ENCODE data around the gene ULK3.

Gene ULK3

DNA sequence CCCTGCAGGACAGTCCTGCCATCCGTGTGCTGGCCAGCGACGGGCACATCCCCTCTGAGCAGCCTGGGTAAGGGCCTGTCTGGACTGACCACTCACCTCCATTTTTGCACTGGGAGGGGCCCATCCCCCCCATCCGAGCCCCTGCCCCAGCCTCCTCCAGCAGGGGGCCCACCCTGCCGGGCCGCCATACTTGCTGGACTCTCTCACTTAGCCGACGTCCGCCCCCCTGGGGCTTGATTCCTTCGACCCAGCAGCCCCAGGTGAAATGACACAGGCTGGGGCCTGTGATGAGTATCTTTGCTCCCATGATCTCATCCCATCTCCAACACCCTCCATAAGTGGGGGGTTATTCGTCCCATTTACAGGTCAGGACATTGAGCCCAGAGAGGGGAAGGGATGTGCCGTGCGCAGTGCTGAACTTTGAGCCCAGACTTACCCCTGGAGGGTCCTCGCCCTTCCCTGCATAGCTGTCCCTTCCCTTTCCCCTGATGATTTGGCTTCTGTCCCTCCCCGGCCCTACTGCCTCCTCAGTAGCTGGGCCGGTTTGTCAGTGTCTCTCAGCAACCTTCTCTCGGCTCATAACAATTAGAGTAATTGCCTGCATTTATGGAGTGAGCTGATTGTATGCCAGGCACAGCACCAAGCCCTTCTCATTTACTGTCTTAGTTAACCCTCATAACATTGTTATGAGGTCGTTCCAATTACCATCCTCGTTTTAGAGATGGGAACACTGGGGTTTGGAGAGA is 26.2 kb downstream of the ULK3 start (continued):
- TF ChIP-seq ZBTB7A (tag by site-specific recombination; IDR thresholded peaks at IDR 0.05; ENCODE audit: low read depth) (no peak), ZNF350 (tag by site-specific recombination; IDR thresholded peaks at IDR 0.05) (no peak), ZNF24 (tag by site-specific recombination; IDR thresholded peaks at IDR 0.05) (peak; percentile 64; the same call in 1 of the 2 replicates), ZEB2 (tag by site-specific recombination; IDR thresholded peaks at IDR 0.05) (peak; percentile 63), ZNF146 (tag by site-specific recombination; IDR thresholded peaks at IDR 0.05) (no peak), ZNF623 (tag by site-specific recombination; IDR thresholded peaks at IDR 0.05) (no peak), BCL11A (tag by site-specific recombination; IDR thresholded peaks at IDR 0.05; ENCODE audit: low read depth) (0 out of 2 replicates have a peak, but pooled peaks have one; percentile 10), ZNF366 (tag by site-specific recombination; conservative IDR thresholded peaks at IDR 0.05) (peak; percentile 52), ZNF600 (tag by site-specific recombination; IDR thresholded peaks at IDR 0.05) (peak; percentile 96), GLIS1 (tag by site-specific recombination; IDR thresholded peaks at IDR 0.05) (peak; percentile 85), ZNF23 (tag by site-specific recombination; IDR thresholded peaks at IDR 0.05; ENCODE audit: borderline replicate concordance) (no peak), WT1 (tag by site-specific recombination; IDR thresholded peaks at IDR 0.05) (0 out of 2 replicates have a peak, but pooled peaks have one; percentile 14), GLIS2 (tag by site-specific recombination; IDR thresholded peaks at IDR 0.05) (peak; percentile 61; the same call in 1 of the 2 replicates), ZNF121 (tag by site-specific recombination; IDR thresholded peaks at IDR 0.05) (no peak), ZNF629 (tag by site-specific recombination; IDR thresholded peaks at IDR 0.05) (peak; percentile 49; the same call in 1 of the 2 replicates)
- TF ChIP-seq, protein P1, sequence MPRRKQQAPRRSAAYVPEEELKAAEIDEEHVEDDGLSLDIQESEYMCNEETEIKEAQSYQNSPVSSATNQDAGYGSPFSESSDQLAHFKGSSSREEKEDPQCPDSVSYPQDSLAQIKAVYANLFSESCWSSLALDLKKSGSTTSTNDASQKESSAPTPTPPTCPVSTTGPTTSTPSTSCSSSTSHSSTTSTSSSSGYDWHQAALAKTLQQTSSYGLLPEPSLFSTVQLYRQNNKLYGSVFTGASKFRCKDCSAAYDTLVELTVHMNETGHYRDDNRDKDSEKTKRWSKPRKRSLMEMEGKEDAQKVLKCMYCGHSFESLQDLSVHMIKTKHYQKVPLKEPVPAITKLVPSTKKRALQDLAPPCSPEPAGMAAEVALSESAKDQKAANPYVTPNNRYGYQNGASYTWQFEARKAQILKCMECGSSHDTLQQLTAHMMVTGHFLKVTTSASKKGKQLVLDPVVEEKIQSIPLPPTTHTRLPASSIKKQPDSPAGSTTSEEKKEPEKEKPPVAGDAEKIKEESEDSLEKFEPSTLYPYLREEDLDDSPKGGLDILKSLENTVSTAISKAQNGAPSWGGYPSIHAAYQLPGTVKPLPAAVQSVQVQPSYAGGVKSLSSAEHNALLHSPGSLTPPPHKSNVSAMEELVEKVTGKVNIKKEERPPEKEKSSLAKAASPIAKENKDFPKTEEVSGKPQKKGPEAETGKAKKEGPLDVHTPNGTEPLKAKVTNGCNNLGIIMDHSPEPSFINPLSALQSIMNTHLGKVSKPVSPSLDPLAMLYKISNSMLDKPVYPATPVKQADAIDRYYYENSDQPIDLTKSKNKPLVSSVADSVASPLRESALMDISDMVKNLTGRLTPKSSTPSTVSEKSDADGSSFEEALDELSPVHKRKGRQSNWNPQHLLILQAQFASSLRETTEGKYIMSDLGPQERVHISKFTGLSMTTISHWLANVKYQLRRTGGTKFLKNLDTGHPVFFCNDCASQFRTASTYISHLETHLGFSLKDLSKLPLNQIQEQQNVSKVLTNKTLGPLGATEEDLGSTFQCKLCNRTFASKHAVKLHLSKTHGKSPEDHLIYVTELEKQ (tag by site-specific recombination; IDR thresholded peaks at IDR 0.05; ENCODE audit: borderline replicate concordance) = peak; percentile 5; the same call in 1 of the 2 replicates
- TF ChIP-seq, protein P2, sequence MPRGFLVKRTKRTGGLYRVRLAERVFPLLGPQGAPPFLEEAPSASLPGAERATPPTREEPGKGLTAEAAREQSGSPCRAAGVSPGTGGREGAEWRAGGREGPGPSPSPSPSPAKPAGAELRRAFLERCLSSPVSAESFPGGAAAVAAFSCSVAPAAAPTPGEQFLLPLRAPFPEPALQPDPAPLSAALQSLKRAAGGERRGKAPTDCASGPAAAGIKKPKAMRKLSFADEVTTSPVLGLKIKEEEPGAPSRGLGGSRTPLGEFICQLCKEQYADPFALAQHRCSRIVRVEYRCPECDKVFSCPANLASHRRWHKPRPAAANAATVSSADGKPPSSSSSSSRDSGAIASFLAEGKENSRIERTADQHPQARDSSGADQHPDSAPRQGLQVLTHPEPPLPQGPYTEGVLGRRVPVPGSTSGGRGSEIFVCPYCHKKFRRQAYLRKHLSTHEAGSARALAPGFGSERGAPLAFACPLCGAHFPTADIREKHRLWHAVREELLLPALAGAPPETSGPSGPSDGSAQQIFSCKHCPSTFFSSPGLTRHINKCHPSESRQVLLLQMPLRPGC (tag by site-specific recombination; IDR thresholded peaks at IDR 0.05) = 0 out of 2 replicates have a peak, but pooled peaks have one; percentile 22
- TF ChIP-seq, protein P3, sequence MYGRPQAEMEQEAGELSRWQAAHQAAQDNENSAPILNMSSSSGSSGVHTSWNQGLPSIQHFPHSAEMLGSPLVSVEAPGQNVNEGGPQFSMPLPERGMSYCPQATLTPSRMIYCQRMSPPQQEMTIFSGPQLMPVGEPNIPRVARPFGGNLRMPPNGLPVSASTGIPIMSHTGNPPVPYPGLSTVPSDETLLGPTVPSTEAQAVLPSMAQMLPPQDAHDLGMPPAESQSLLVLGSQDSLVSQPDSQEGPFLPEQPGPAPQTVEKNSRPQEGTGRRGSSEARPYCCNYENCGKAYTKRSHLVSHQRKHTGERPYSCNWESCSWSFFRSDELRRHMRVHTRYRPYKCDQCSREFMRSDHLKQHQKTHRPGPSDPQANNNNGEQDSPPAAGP (tag by site-specific recombination; IDR thresholded peaks at IDR 0.05) = peak; percentile 32; the same call in 1 of the 2 replicates
- TF ChIP-seq, protein P4, sequence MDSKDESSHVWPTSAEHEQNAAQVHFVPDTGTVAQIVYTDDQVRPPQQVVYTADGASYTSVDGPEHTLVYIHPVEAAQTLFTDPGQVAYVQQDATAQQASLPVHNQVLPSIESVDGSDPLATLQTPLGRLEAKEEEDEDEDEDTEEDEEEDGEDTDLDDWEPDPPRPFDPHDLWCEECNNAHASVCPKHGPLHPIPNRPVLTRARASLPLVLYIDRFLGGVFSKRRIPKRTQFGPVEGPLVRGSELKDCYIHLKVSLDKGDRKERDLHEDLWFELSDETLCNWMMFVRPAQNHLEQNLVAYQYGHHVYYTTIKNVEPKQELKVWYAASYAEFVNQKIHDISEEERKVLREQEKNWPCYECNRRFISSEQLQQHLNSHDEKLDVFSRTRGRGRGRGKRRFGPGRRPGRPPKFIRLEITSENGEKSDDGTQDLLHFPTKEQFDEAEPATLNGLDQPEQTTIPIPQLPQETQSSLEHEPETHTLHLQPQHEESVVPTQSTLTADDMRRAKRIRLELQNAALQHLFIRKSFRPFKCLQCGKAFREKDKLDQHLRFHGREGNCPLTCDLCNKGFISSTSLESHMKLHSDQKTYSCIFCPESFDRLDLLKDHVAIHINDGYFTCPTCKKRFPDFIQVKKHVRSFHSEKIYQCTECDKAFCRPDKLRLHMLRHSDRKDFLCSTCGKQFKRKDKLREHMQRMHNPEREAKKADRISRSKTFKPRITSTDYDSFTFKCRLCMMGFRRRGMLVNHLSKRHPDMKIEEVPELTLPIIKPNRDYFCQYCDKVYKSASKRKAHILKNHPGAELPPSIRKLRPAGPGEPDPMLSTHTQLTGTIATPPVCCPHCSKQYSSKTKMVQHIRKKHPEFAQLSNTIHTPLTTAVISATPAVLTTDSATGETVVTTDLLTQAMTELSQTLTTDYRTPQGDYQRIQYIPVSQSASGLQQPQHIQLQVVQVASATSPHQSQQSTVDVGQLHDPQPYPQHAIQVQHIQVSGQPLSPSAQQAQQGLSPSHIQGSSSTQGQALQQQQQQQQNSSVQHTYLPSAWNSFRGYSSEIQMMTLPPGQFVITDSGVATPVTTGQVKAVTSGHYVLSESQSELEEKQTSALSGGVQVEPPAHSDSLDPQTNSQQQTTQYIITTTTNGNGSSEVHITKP (tag by site-specific recombination; IDR thresholded peaks at IDR 0.05) = peak; percentile 98
- TF ChIP-seq, protein P5, sequence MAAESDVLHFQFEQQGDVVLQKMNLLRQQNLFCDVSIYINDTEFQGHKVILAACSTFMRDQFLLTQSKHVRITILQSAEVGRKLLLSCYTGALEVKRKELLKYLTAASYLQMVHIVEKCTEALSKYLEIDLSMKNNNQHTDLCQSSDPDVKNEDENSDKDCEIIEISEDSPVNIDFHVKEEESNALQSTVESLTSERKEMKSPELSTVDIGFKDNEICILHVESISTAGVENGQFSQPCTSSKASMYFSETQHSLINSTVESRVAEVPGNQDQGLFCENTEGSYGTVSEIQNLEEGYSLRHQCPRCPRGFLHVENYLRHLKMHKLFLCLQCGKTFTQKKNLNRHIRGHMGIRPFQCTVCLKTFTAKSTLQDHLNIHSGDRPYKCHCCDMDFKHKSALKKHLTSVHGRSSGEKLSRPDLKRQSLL (tag by site-specific recombination; IDR thresholded peaks at IDR 0.05) = no peak
- TF ChIP-seq, protein P6, sequence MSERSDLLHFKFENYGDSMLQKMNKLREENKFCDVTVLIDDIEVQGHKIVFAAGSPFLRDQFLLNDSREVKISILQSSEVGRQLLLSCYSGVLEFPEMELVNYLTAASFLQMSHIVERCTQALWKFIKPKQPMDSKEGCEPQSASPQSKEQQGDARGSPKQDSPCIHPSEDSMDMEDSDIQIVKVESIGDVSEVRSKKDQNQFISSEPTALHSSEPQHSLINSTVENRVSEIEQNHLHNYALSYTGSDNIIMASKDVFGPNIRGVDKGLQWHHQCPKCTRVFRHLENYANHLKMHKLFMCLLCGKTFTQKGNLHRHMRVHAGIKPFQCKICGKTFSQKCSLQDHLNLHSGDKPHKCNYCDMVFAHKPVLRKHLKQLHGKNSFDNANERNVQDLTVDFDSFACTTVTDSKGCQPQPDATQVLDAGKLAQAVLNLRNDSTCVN (tag by site-specific recombination; optimal IDR thresholded peaks at IDR 0.05) = peak; percentile 2
- TF ChIP-seq, protein P7, sequence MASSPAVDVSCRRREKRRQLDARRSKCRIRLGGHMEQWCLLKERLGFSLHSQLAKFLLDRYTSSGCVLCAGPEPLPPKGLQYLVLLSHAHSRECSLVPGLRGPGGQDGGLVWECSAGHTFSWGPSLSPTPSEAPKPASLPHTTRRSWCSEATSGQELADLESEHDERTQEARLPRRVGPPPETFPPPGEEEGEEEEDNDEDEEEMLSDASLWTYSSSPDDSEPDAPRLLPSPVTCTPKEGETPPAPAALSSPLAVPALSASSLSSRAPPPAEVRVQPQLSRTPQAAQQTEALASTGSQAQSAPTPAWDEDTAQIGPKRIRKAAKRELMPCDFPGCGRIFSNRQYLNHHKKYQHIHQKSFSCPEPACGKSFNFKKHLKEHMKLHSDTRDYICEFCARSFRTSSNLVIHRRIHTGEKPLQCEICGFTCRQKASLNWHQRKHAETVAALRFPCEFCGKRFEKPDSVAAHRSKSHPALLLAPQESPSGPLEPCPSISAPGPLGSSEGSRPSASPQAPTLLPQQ (tag by site-specific recombination; IDR thresholded peaks at IDR 0.05) = peak; percentile 36; the same call in 1 of the 2 replicates
- TF ChIP-seq, protein P8, sequence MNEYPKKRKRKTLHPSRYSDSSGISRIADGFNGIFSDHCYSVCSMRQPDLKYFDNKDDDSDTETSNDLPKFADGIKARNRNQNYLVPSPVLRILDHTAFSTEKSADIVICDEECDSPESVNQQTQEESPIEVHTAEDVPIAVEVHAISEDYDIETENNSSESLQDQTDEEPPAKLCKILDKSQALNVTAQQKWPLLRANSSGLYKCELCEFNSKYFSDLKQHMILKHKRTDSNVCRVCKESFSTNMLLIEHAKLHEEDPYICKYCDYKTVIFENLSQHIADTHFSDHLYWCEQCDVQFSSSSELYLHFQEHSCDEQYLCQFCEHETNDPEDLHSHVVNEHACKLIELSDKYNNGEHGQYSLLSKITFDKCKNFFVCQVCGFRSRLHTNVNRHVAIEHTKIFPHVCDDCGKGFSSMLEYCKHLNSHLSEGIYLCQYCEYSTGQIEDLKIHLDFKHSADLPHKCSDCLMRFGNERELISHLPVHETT (tag by site-specific recombination; IDR thresholded peaks at IDR 0.05) = peak; percentile 25; the same call in 1 of the 2 replicates
